Kidney (tissue), 14 donors: ENCODE measurements around the gene FOS. TPM values are rescaled to one million over a fixed set of nuclear protein-coding genes. Genes with fewer than 3 reads are reported as not detected.

Source experiments
- DNase-seq, 5 donors: peaks; one replicate each; pipeline ENCODE4 v3.0.0-alpha.2; 2013 to 2020
- FAIRE-seq: peaks from 2 replicates; lab custom pipeline; 2012; peaks lifted over from hg19 to GRCh38; lab: Jason Lieb, UNC
- H3K27ac ChIP-seq, 2 donors: one replicate each; pipeline ENCODE4 v1.7.0; 2013; ENCODE audit warnings: low read depth in 2 of 2, low read length in 2 of 2, inconsistent platforms in 1 of 2
- H3K27me3 ChIP-seq: one replicate; pipeline ENCODE4 v1.7.1; 2013; ENCODE audit warnings: low read length, inconsistent platforms; ENCODE audit not compliant: control insufficient read depth, insufficient read depth
- H3K36me3 ChIP-seq, 3 donors: one replicate each; pipeline versions ENCODE4 v1.7.0 to v1.7.1; 2013; ENCODE audit warnings: low read length in 3 of 3, control low read depth in 1 of 3, inconsistent platforms in 1 of 3; ENCODE audit not compliant: insufficient read depth in 3 of 3, control insufficient read depth in 2 of 3
- H3K4me1 ChIP-seq, 3 donors: one replicate each; pipeline versions ENCODE4 v1.7.0 to v1.7.1; 2013; ENCODE audit warnings: low read length in 3 of 3, inconsistent platforms in 1 of 3, low read depth in 1 of 3; ENCODE audit not compliant: control insufficient read depth in 2 of 3, insufficient read depth in 2 of 3
- H3K4me3 ChIP-seq, 3 donors: one replicate each; pipeline versions ENCODE4 v1.7.0 to v1.8.1; 2013; ENCODE audit warnings: low read length in 3 of 3, control low read depth in 1 of 3, inconsistent platforms in 1 of 3
- H3K9ac ChIP-seq, 3 donors: one replicate each; pipeline versions ENCODE4 v1.7.0 to v1.7.1; 2013; ENCODE audit warnings: low read length in 3 of 3, control low read depth in 1 of 3, inconsistent platforms in 1 of 3
- H3K9me3 ChIP-seq, 3 donors: one replicate each; pipeline versions ENCODE4 v1.7.0 to v1.7.1; 2013; ENCODE audit warnings: low read length in 3 of 3, control low read depth in 1 of 3, inconsistent platforms in 1 of 3; ENCODE audit not compliant: control insufficient read depth in 2 of 3, insufficient read depth in 1 of 3
- CTCF ChIP-seq: IDR thresholded peaks from 3 replicates; pipeline ENCODE4 v1.5.1; 2012; ENCODE audit warnings: mild to moderate bottlenecking, moderate library complexity, borderline replicate concordance; ENCODE audit not compliant: insufficient read depth; ENCODE audit errors: extremely low read depth
- intact Hi-C: fragments of 100-400 bp; cut with DNase I; formaldehyde crosslinking; loops from one replicate; pipeline ENCODE4 v1.11.1; 2022
- polyA plus RNA-seq: library from polyadenylated mRNA; stranded (reverse); fragments of 350-450 nt; fragmentation: Illumina TruSeq; extraction: RNeasy Lipid Tissue Mini Kit (QIAGEN cat#74804); gene quantifications from one replicate; pipeline ENCODE4 v1.2.3, GENCODE V29; 2014; ENCODE audit warnings: low read depth, low replicate concordance; ENCODE audit not compliant: insufficient read depth
- total RNA-seq: library from RNA; stranded (reverse); fragmentation: NEBNext Ultra II Directional; extraction: Animal tissue kit (Norgen Biotek cat#: 25700); gene quantifications from one replicate; pipeline ENCODE4 v1.2.1, GENCODE V29; 2021
- donor health status: control.
- donor health status: control.
- donor health status: control.
- donor health status: control.
- donor health status: control.
- donor health status: DM: yes; HTN: yes; CAD: no.
- donor health status: Normal renal cell carcinoma (clear cell type).

FOS gene
- total and polyA plus RNA-seq, 2 donors from 2014 or later = 116 to 193 TPM

- peaks cover 2 to 24% (median 7%) of the 10 kb centered on the region in 3 donors for H3K36me3 ChIP-seq
- DNase-seq (peak in 3 of 5 donors; percentile 59 to 76 (median 73)), FAIRE-seq (no peak)
- no peak for TF ChIP-seq CTCF
- no peak overlapping the region for H3K4me3 ChIP-seq
- H3K9ac ChIP-seq = no peak overlapping the region
- H3K27me3 ChIP-seq = peaks cover 6% of the 10 kb centered on the region
- no peaks in the 10 kb centered on the region for H3K9me3 ChIP-seq
- no peak overlapping the region for H3K27ac ChIP-seq
- intact Hi-C loops = no loop called here
- H3K4me1 ChIP-seq = peaks cover 0 to 10% (median 9%) of the 10 kb centered on the region in 3 donors
These were observed 4.7 kb downstream of the FOS start for GRCh38 chr14:75283162-75283832.

GRCh38 chr14:75283833-75284563 is 5.4 kb downstream of the FOS start:
- peaks cover 2 to 24% (median 7%) of the 10 kb centered on the region in 3 donors for H3K36me3 ChIP-seq
- peaks cover 6% of the 10 kb centered on the region for H3K27me3 ChIP-seq
- TF ChIP-seq CTCF = no peak
- H3K4me1 ChIP-seq = peaks cover 0 to 10% (median 9%) of the 10 kb centered on the region in 3 donors
- no peak overlapping the region for H3K9ac ChIP-seq
- intact Hi-C loops = no loop called here
- H3K27ac ChIP-seq = no peak overlapping the region
- no peak overlapping the region for H3K4me3 ChIP-seq
- no peaks in the 10 kb centered on the region for H3K9me3 ChIP-seq
- FAIRE-seq (no peak), DNase-seq (peak in 2 of 5 donors; percentile 38 to 40)

GRCh38 chr14:75285331-75285730 is 6.7 kb downstream of the FOS start:
- Histone ChIP-seq H3K36me3 (peaks cover 2 to 15% (median 7%) of the 10 kb centered on the region in 3 donors), H3K4me3 (no peak overlapping the region), H3K9me3 (no peaks in the 10 kb centered on the region), H3K9ac (no peak overlapping the region), H3K27ac (no peak overlapping the region), H3K4me1 (peaks cover 0 to 9% (median 3%) of the 10 kb centered on the region in 3 donors), H3K27me3 (no peaks in the 10 kb centered on the region)
- FAIRE-seq (no peak), DNase-seq (no peak)
- intact Hi-C loops = no loop called here
- TF ChIP-seq CTCF = no peak
